AG09319 (cell line): Measurements from ENCODE around the gene FAM193A.

ENCODE experiments used
- DNase-seq: peaks from one replicate; pipeline ENCODE4 v3.0.0-alpha.2; 2010; ENCODE audit warnings: low read depth; ENCODE audit errors: extremely low read depth
- CTCF ChIP-seq: IDR thresholded peaks from 2 replicates; pipeline ENCODE4 v1.5.1; 2011; ENCODE audit warnings: low read depth, mild to moderate bottlenecking, inconsistent platforms, low read length, moderate library complexity

The FAM193A gene

DNA sequence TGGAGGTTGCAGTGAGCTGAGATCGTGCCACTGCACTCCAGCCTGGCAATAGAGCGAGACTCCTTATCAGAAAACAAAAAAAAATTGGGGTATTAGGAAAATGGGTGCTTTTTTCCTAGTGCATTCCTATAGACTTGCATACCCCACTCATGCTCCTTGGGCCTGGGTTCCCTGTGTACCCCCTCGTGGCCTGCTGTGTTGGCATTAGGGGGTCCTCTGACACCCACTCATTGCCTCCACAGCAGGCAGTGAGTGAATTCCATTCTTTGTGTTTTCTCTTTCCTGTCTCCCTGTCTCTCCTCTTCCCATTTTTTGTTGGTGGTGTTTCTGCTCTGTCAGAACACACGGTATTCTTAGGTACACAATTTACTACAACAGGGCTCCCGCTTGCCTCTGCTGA is 176.9 kb downstream of the FAM193A start:
- DNase-seq, result no peak
- TF ChIP-seq CTCF, result no peak

- no peak for DNase-seq
- no peak for TF ChIP-seq CTCF
Observed at GRCh38 chr4:2714061-2714770, 177.8 kb downstream of the FAM193A start.

DNA sequence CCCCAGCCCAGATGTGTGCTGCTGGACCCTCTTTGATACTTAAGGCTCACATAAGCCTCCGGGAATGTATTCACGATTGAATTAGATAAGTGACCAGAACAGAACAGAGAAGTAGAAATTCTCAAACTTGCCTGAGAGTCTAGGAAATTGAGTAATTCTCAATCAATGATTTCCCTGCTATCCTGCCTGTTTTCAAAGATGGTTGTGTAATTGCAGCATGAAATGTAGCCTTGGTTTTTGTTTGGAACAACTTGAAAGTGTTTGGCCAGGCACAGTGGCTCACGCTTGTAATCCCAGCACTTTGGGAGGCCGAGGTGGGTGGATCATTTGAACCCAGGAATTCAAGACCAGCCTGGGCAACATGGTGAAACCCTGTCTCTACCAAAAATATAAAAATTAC is 178.5 kb downstream of the FAM193A start:
- DNase-seq, result no peak
- TF ChIP-seq CTCF, result no peak

DNA sequence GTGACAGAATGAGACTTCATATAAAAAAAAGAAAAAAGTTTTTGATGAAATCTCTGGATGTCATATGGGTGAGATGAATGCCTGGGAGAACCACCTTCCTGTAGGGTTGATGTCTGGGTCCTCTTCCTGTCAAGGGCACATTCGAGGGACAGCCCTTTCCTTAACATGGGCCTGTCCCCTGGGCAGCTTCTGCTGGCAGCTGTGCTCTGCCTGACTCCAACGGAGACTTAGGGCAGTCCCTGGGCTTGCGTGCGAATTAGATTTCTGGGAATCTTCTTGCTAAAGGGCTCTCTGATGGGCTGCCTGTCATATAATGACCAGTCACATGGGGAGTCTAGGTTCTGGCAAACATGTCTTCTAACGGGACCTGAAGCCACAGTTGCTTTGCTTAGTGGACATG is 179.0 kb downstream of the FAM193A start:
- TF ChIP-seq CTCF, result no peak
- no peak for DNase-seq

GRCh38 chr4:2716236-2716635 is 179.8 kb downstream of the FAM193A start:
- no peak for DNase-seq
- no peak for TF ChIP-seq CTCF

- no peak for DNase-seq
- no peak for TF ChIP-seq CTCF
Observed at GRCh38 chr4:2721586-2721985, 185.1 kb downstream of the FAM193A start.

- TF ChIP-seq CTCF, result no peak
- no peak for DNase-seq
Observed at GRCh38 chr4:2722033-2722432, 185.6 kb downstream of the FAM193A start.
